Mammary epithelial cell (primary cell): ENCODE results near the gene CST6.

Experiments
- EZH2 ChIP-seq: IDR thresholded peaks from 2 replicates; pipeline ENCODE4 v1.6.1; 2012; ENCODE audit warnings: low read length, inconsistent platforms, borderline replicate concordance
- TF ChIP-seq, protein P1 (sequence below), 2 donors: IDR thresholded peaks in 1 of 2; conservative IDR thresholded peaks in 1 of 2; 2 replicates each; pipeline ENCODE4 v1.5.1; 2011 to 2012; ENCODE audit warnings: inconsistent platforms in 2 of 2, low read length in 2 of 2, mild to moderate bottlenecking in 2 of 2, control low read depth in 1 of 2, low read depth in 1 of 2; ENCODE audit not compliant: insufficient read depth in 1 of 2; ENCODE audit errors: extremely low read depth in 1 of 2

DNA sequence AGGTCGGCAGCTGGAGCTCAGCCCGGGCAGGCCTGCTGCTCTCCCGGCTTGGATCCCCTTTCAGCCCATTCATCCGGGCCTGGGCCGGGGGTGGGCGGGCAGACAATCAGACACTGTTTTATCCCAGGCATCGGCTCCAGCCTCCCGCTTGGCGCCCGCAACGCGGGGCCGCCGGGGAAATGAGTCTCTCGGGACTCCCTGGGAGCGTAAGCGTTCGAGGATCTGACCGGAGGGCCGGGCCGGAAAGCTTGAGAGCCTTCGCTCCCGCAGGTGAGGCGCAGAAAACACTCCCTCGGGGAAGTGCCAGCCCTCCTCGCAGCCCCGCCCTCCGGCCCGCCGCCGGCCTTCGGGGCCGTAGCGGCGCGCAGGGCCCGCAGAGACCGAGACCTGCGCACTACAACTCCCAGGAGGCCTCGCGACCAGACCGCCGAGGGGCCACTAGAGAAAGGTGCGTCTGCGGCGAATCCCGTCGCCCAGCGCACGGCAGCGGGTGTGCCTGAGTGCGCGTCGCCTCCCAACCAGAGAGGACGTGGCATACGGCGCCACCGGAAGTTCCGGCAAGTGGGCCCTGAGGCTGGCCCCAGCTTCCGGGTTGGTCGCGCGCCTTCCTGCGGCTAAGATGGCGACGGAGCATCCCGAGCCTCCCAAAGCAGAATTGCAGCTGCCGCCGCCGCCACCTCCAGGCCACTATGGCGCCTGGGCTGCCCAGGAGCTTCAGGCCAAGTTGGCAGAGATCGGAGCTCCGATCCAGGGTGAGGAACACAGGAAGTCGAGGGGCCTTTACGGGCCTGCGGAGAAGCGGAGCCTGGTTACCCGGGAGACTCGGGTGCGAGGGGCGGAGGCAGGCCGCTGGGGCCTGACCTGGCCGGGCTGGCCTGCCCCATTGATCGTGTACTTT, 40.2 kb downstream of the CST6 start, which contains the start of gene SF3B2:
- TF ChIP-seq, protein P1, sequence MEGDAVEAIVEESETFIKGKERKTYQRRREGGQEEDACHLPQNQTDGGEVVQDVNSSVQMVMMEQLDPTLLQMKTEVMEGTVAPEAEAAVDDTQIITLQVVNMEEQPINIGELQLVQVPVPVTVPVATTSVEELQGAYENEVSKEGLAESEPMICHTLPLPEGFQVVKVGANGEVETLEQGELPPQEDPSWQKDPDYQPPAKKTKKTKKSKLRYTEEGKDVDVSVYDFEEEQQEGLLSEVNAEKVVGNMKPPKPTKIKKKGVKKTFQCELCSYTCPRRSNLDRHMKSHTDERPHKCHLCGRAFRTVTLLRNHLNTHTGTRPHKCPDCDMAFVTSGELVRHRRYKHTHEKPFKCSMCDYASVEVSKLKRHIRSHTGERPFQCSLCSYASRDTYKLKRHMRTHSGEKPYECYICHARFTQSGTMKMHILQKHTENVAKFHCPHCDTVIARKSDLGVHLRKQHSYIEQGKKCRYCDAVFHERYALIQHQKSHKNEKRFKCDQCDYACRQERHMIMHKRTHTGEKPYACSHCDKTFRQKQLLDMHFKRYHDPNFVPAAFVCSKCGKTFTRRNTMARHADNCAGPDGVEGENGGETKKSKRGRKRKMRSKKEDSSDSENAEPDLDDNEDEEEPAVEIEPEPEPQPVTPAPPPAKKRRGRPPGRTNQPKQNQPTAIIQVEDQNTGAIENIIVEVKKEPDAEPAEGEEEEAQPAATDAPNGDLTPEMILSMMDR (conservative IDR thresholded peaks at IDR 0.05 in 1 of 2, IDR thresholded peaks at IDR 0.05 in 1 of 2; ENCODE audit: extremely low read depth in 1 of 2, insufficient read depth in 1 of 2, low read depth in 1 of 2, low read length in 2 of 2) = peak in 1 of 2 donors; percentile 5
- no peak for TF ChIP-seq EZH2
